Cardiac atrium fibroblast (primary cell): ENCODE measurements around the gene FBXL13. TPM values are rescaled to one million over a fixed set of nuclear protein-coding genes. Genes with fewer than 3 reads are reported as not detected.

Experiments
- total RNA-seq: library from RNA; depleted of rRNA; stranded (reverse); fragments of >200 nt; gene quantifications from 2 replicates; pipeline ENCODE4 v1.2.3, GENCODE V29; 2015

The FBXL13 gene
- total RNA-seq = 0.81 and 0.90 TPM in 2 replicates

GRCh38 chr7:103074519-103075336 lies at the start of gene FBXL13, which contains the start of gene ARMC10:
FBXL13 (minus strand) TSS chr7:103074796.
ARMC10 (plus strand) TSS chr7:103075140; CDS start chr7:103075273, 133 bp downstream.

GRCh38 chr7:102912742-102913141 lies 161.9 kb downstream of the FBXL13 start, which contains the start of gene LRRC17:
LRRC17 (plus strand) TSS chr7:102913000; CDS start chr7:102933914, 20,914 bp downstream.

Other genes starting within 250 kb of the FBXL13 start
- gene LRRC17, start 161.8 kb downstream of the FBXL13 start, total RNA-seq = 242 and 367 TPM in 2 replicates
- 27.1 and 32.4 TPM in 2 replicates for gene ARMC10, start 344 bp upstream of the FBXL13 start, total RNA-seq
- gene NAPEPLD, start 74.3 kb upstream of the FBXL13 start, total RNA-seq = 5.8 and 8.1 TPM in 2 replicates
- 41.3 and 54.3 TPM in 2 replicates for gene PMPCB, start 222.6 kb upstream of the FBXL13 start, total RNA-seq